SU-DHL-6 (cell line): ENCODE results near the gene RCCD1.

Experiments
- EZH2phosphoT487 ChIP-seq: fragments of 200-600 bp; sonication (generic), shearing (Covaris generic); conservative IDR thresholded peaks from 2 replicates; pipeline ENCODE4 v1.6.1; 2018; ENCODE audit warnings: mild to moderate bottlenecking, antibody characterized with exemption, low read length, moderate library complexity, mixed read lengths
- TF ChIP-seq, protein P1 (sequence below): fragments of 200-600 bp; sonication (generic); IDR thresholded peaks from one replicate; pipeline ENCODE4 v1.5.1; 2017; ENCODE audit warnings: antibody characterized with exemption, mild to moderate bottlenecking, low read length, moderate library complexity; ENCODE audit not compliant: insufficient read depth, poor library complexity, severe bottlenecking

DNA sequence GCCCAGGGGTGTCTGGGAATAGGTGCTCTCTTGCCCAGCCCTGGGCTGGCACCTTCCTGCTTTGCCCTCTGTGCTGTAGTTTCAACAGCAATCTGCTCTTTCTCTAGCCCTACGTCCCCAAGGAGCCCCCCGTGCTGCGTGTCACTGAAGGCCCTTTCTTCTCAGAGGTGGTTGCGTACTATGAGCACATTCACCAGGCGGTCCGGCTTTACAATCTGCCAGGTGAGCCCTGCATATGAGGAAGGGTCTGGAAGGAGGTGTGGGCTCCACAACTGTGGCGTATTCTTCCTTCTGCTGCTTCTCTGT lies 42.0 kb upstream of the RCCD1 start:
- TF ChIP-seq, protein P1, sequence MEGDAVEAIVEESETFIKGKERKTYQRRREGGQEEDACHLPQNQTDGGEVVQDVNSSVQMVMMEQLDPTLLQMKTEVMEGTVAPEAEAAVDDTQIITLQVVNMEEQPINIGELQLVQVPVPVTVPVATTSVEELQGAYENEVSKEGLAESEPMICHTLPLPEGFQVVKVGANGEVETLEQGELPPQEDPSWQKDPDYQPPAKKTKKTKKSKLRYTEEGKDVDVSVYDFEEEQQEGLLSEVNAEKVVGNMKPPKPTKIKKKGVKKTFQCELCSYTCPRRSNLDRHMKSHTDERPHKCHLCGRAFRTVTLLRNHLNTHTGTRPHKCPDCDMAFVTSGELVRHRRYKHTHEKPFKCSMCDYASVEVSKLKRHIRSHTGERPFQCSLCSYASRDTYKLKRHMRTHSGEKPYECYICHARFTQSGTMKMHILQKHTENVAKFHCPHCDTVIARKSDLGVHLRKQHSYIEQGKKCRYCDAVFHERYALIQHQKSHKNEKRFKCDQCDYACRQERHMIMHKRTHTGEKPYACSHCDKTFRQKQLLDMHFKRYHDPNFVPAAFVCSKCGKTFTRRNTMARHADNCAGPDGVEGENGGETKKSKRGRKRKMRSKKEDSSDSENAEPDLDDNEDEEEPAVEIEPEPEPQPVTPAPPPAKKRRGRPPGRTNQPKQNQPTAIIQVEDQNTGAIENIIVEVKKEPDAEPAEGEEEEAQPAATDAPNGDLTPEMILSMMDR = no peak
- no peak for TF ChIP-seq EZH2phosphoT487
